Measurements from ENCODE around the gene SPACA4.

- TF ChIP-seq CTCF (IDR thresholded peaks at IDR 0.05): no peak
- TF ChIP-seq POLR2A (IDR thresholded peaks at IDR 0.05): peak in 1 of 2 donors; percentile 36
These were observed 38.5 kb downstream of the SPACA4 start for GRCh38 chr19:48644839-48645619.
